Measurements from ENCODE around the gene PLN.

GRCh38 chr6:118603372-118603771, 55.3 kb downstream of the PLN start:
- TF ChIP-seq, protein P1, sequence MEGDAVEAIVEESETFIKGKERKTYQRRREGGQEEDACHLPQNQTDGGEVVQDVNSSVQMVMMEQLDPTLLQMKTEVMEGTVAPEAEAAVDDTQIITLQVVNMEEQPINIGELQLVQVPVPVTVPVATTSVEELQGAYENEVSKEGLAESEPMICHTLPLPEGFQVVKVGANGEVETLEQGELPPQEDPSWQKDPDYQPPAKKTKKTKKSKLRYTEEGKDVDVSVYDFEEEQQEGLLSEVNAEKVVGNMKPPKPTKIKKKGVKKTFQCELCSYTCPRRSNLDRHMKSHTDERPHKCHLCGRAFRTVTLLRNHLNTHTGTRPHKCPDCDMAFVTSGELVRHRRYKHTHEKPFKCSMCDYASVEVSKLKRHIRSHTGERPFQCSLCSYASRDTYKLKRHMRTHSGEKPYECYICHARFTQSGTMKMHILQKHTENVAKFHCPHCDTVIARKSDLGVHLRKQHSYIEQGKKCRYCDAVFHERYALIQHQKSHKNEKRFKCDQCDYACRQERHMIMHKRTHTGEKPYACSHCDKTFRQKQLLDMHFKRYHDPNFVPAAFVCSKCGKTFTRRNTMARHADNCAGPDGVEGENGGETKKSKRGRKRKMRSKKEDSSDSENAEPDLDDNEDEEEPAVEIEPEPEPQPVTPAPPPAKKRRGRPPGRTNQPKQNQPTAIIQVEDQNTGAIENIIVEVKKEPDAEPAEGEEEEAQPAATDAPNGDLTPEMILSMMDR (IDR thresholded peaks at IDR 0.05): no peak
- TF ChIP-seq EZH2phosphoT487 (IDR thresholded peaks at IDR 0.05; ENCODE audit: borderline replicate concordance, low read depth) (no peak), TAF1 (IDR thresholded peaks at IDR 0.05; ENCODE audit: borderline replicate concordance, low read depth, low read length) (no peak), POLR2AphosphoS5 (IDR thresholded peaks at IDR 0.05; ENCODE audit: low read depth, low read length) (no peak), JUND (IDR thresholded peaks at IDR 0.05) (no peak)

Measured in SK-N-SH (cell line).